CD14-positive monocyte (primary cell): ENCODE measurements around the gene MTMR3. TPM values are rescaled to one million over a fixed set of nuclear protein-coding genes. Genes with fewer than 3 reads are reported as not detected.

Experiments used
- DNase-seq, 3 donors: peaks; one replicate each; pipeline ENCODE4 v3.0.0-alpha.2; 2011 to 2022
- H2AFZ ChIP-seq: 2 replicates; pipeline ENCODE4 v1.6.0; 2012; ENCODE audit warnings: mild to moderate bottlenecking, low read depth, low read length, inconsistent platforms; ENCODE audit not compliant: insufficient read depth, poor library complexity, severe bottlenecking
- H3K27ac ChIP-seq, 2 donors: 1 replicate in 1 of 2; 2 replicates in 1 of 2; pipeline ENCODE4 v1.5.1; 2012 to 2013; ENCODE audit warnings: low read length in 2 of 2, control low read depth in 1 of 2, inconsistent platforms in 1 of 2, low read depth in 1 of 2, mild to moderate bottlenecking in 1 of 2
- H3K27me3 ChIP-seq, 2 donors: one replicate each; pipeline versions ENCODE4 v1.6.0 to v1.6.1; 2011 to 2013; ENCODE audit warnings: low read length in 2 of 2; ENCODE audit not compliant: control insufficient read depth in 2 of 2, insufficient read depth in 2 of 2
- H3K36me3 ChIP-seq, 2 donors: replicated peaks in 1 of 2; 1 replicate in 1 of 2; 2 replicates in 1 of 2; pipeline versions ENCODE4 v1.5.1 to v1.6.1; 2012 to 2013; ENCODE audit warnings: low read length in 2 of 2, control low read depth in 1 of 2, inconsistent platforms in 1 of 2, mild to moderate bottlenecking in 1 of 2; ENCODE audit not compliant: insufficient read depth in 2 of 2, control insufficient read depth in 1 of 2
- H3K4me1 ChIP-seq, 2 donors: 1 replicate in 1 of 2; 2 replicates in 1 of 2; pipeline versions ENCODE4 v1.5.1 to v1.6.1; 2012 to 2013; ENCODE audit warnings: low read length in 2 of 2, control low read depth in 1 of 2, inconsistent platforms in 1 of 2, mild to moderate bottlenecking in 1 of 2, moderate library complexity in 1 of 2; ENCODE audit not compliant: insufficient read depth in 2 of 2, control insufficient read depth in 1 of 2
- H3K4me2 ChIP-seq: replicated peaks from 2 replicates; pipeline ENCODE3; 2012; ENCODE audit warnings: low read length, moderate library complexity, mild to moderate bottlenecking; ENCODE audit not compliant: poor library complexity, severe bottlenecking; ENCODE audit errors: extremely low read depth
- H3K4me3 ChIP-seq, 3 experiments: fragments of 200-600 bp in 1 of 3; sonication (generic) in 1 of 3; replicated peaks in 1 of 3; 1 replicate in 2 of 3; 2 replicates in 1 of 3; pipeline ENCODE4 v1.5.1; 2011 to 2013; ENCODE audit warnings: low read length in 3 of 3, mild to moderate bottlenecking in 3 of 3, control low read depth in 2 of 3, low read depth in 2 of 3, inconsistent platforms in 1 of 3, moderate library complexity in 1 of 3
- H3K79me2 ChIP-seq: 2 replicates; pipeline ENCODE4 v1.6.0; 2012; ENCODE audit warnings: mild to moderate bottlenecking, control low read depth, inconsistent platforms, low read length, moderate library complexity; ENCODE audit not compliant: insufficient read depth
- H3K9ac ChIP-seq: 2 replicates; pipeline ENCODE4 v1.6.0; 2017; ENCODE audit warnings: low read length, mild to moderate bottlenecking; ENCODE audit not compliant: insufficient read depth, poor library complexity, severe bottlenecking
- H3K9me3 ChIP-seq, 2 donors: replicated peaks in 1 of 2; 1 replicate in 1 of 2; 2 replicates in 1 of 2; pipeline versions ENCODE4 v1.5.1 to v1.6.1; 2012 to 2013; ENCODE audit warnings: low read length in 2 of 2, control low read depth in 1 of 2; ENCODE audit not compliant: control insufficient read depth in 1 of 2, insufficient read depth in 1 of 2
- H4K20me1 ChIP-seq: 2 replicates; pipeline ENCODE4 v1.6.0; 2012; ENCODE audit warnings: mild to moderate bottlenecking, low read length, control low read depth, moderate library complexity; ENCODE audit not compliant: insufficient read depth
- H3K27ac Mint-ChIP-seq, 7 donors: one replicate each; pipeline ENCODE4 v1.8.0; 2020; ENCODE audit warnings: mild to moderate bottlenecking in 7 of 7, mixed read lengths in 7 of 7, moderate library complexity in 6 of 7, inconsistent platforms in 2 of 7
- H3K27me3 Mint-ChIP-seq, 3 donors: one replicate each; pipeline ENCODE4 v1.8.0; 2021 to 2022; ENCODE audit warnings: low read depth in 3 of 3, mild to moderate bottlenecking in 3 of 3, mixed read lengths in 3 of 3, moderate library complexity in 3 of 3, inconsistent platforms in 1 of 3
- H3K36me3 Mint-ChIP-seq, 2 donors: one replicate each; pipeline ENCODE4 v1.8.0; 2020; ENCODE audit warnings: mixed read lengths in 2 of 2, inconsistent platforms in 1 of 2, mild to moderate bottlenecking in 1 of 2
- H3K4me1 Mint-ChIP-seq: one replicate; pipeline ENCODE4 v1.8.0; 2020; ENCODE audit warnings: mild to moderate bottlenecking, mixed read lengths
- H3K4me3 Mint-ChIP-seq, 2 donors: one replicate each; pipeline ENCODE4 v1.8.0; 2020; ENCODE audit warnings: mild to moderate bottlenecking in 2 of 2, mixed read lengths in 2 of 2, moderate library complexity in 1 of 2
- H3K9me3 Mint-ChIP-seq, 7 donors: one replicate each; pipeline ENCODE4 v1.8.0; 2020 to 2022; ENCODE audit warnings: mixed read lengths in 7 of 7, mild to moderate bottlenecking in 6 of 7, moderate library complexity in 6 of 7, inconsistent platforms in 2 of 7
- CTCF ChIP-seq: fragments of 200-600 bp; IDR thresholded peaks from one replicate; pipeline ENCODE4 v1.8.0; 2022; ENCODE audit warnings: antibody characterized with exemption, mild to moderate bottlenecking
- WGBS: methylation state at CpG from one replicate; pipeline ENCODE4 v1.1.5; 2013; ENCODE audit warnings: missing lambda C conversion rate; ENCODE audit not compliant: insufficient coverage; 5-methylcytosine and 5-hydroxymethylcytosine counted together
- intact Hi-C, 2 donors: fragments of 100-400 bp; cut with micrococcal nuclease; formaldehyde crosslinking; loops; one replicate each; pipeline versions ENCODE4 v1.15.0 to v1.15.1; 2023
- polyA plus RNA-seq, 3 donors: library from polyadenylated mRNA; depleted of rRNA in 1 of 3; unstranded in 2 of 3; stranded (reverse) in 1 of 3; fragments of 300-500 nt in 2 of 3; fragments of >200 nt in 1 of 3; fragmentation: Illumina TruSeq in 2 of 3; gene quantifications; 1 replicate in 2 of 3; 2 replicates in 1 of 3; pipeline ENCODE4 v1.2.3, GENCODE V29; 2012 to 2021

Gene MTMR3
- polyA plus RNA-seq, 3 donors: 23.4 to 86.1 (median 30.2) TPM

DNA sequence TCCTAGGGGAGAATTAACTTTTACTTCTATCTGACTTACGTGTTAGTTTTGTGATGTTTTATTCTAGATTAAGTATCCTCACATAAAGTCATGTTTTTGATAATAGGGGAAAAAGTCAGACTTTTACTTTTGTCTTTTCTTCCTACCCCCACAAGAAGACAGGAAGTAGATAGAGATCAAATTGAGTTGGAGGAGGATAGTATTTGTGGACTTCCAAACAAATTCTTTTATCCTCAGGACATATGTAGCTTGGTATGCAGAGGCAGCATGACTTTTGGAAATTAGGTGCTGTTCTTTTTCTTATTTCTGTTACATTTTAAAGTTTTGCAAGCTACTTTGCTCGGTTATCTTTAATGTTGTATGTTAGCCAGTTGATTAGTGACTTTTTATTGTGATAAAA lies 61.4 kb downstream of the MTMR3 start:
- H3K4me3 Mint-ChIP-seq: no peak overlapping the region
- H3K27me3 Mint-ChIP-seq: peaks cover 0 to 1% (median 0%) of the 10 kb centered on the region in 3 donors
- no peak overlapping the region for H3K4me2 ChIP-seq
- H4K20me1 ChIP-seq: peaks cover 100% of the 10 kb centered on the region
- no peak overlapping the region for H3K27ac ChIP-seq
- H3K36me3 Mint-ChIP-seq: peaks cover 7 to 12% of the 10 kb centered on the region in 2 donors
- peaks cover 100% of the 10 kb centered on the region for H3K79me2 ChIP-seq
- no CpG with 5 or more reads among the region's 2 CpGs for WGBS
- H3K27me3 ChIP-seq: no peaks in the 10 kb centered on the region
- intact Hi-C loops: no loop called here
- H3K4me1 Mint-ChIP-seq: peaks cover 31% of the 10 kb centered on the region
- no peak overlapping the region for H3K4me3 ChIP-seq
- no peaks in the 10 kb centered on the region for H3K9me3 ChIP-seq
- H3K9ac ChIP-seq: no peak overlapping the region
- no peaks in the 10 kb centered on the region for H3K4me1 ChIP-seq
- no peak overlapping the region for H2AFZ ChIP-seq
- no peak for TF ChIP-seq CTCF
- H3K36me3 ChIP-seq: no peaks in the 10 kb centered on the region
- no peak for DNase-seq
- peaks cover 0 to 3% (median 0%) of the 10 kb centered on the region in 7 donors for H3K9me3 Mint-ChIP-seq
- no peak overlapping the region for H3K27ac Mint-ChIP-seq

DNA sequence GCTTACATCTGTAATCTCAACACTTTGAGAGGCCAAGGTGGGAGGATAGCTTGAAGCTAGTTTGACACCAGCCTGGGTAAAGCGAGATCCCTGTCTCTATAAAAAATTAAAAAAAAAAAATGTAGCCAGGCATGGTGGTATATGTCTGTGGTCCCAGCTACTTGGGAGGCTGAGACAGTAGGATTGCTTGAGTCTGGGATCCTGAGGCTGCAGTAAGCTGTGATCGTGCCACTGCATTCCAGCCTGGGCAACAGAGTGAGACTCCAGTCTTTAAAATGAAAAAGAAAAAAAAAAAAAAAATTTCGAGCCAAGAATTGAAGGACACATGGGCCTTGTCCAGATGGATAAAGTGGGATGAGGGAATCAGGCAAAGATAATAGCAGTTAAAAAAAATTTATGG lies 62.5 kb downstream of the MTMR3 start:
- peaks cover 33% of the 10 kb centered on the region for H3K4me1 Mint-ChIP-seq

More for the DNA sequence above, 62.5 kb downstream of the MTMR3 start:
- H3K36me3 Mint-ChIP-seq: peaks cover 0 to 3% of the 10 kb centered on the region in 2 donors
- no peak overlapping the region for H2AFZ ChIP-seq
- H3K27ac Mint-ChIP-seq: no peak overlapping the region
- peaks cover 100% of the 10 kb centered on the region for H3K79me2 ChIP-seq
- whole genome bisulfite sequencing: 100% methylated on average over 3 of the region's 3 CpGs
- H3K27me3 ChIP-seq: no peaks in the 10 kb centered on the region
- H3K9me3 ChIP-seq: no peaks in the 10 kb centered on the region
- H3K4me3 ChIP-seq: no peak overlapping the region
- peaks cover 0 to 1% (median 0%) of the 10 kb centered on the region in 3 donors for H3K27me3 Mint-ChIP-seq
- no peak for DNase-seq
- no peak overlapping the region for H3K4me2 ChIP-seq
- TF ChIP-seq CTCF: no peak
- H4K20me1 ChIP-seq: peaks cover 100% of the 10 kb centered on the region
- intact Hi-C loops: no loop called here
- H3K9me3 Mint-ChIP-seq: peaks cover 0 to 3% (median 0%) of the 10 kb centered on the region in 7 donors
- no peak overlapping the region for H3K9ac ChIP-seq
- no peak overlapping the region for H3K4me3 Mint-ChIP-seq
- no peaks in the 10 kb centered on the region for H3K4me1 ChIP-seq
- H3K27ac ChIP-seq: no peak overlapping the region
- no peaks in the 10 kb centered on the region for H3K36me3 ChIP-seq
